Activated T-cell treated with anti-CD3 and anti-CD28 coated beads, Interleukin-2, amount 50 U/mL, for 48 hours (primary cell): ENCODE measurements around the gene CDH23.

ENCODE experiments used
- DNase-seq, 2 experiments: peaks; one replicate each; pipeline ENCODE4 v3.0.0-alpha.2; 2020

CDH23 gene

DNA sequence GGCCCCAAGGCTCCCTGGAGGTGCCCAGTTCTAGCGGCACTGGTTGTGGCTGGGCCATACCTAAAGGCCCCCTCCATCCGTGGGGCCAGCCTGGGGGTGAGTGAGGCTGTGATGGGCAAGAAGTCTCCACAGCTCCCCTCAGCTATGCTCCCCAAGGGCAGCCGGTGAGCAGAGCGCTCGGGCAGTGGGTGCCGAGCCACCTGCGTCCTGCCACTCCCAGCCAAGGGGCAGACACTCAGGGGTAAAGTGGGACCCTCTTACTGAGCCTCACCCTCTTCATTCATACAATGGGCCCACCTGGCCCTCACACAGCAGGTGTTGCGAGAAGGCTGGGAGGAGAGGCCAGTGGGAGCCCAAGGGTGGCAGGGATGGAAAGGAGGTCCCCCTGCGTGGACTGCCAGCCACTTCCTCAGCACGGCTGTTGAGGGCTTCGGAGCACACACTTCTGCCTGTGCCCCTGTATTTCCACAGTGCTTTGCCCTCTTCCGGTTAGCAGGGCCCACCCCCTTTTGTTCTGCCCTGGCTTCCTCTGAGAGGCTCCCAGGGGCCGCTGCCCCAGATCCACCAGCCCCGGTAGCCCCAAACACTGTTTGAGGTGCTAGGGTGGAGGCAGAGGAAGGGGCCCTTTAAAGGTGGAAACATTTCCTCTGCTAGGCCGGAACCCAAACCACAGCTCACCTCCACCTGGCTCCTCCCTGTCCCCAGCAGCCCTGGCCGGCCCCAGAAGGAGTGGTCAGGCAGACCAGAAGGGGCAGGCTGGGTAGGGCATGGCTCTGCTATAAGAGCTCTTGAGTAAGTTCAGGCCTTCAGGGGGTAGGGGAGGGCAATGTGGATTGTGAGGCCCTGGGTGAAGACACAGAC lies 339.2 kb downstream of the CDH23 start:
- DNase-seq = peak; percentile 73 to 76

GRCh38 chr10:71736570-71736952 lies 339.8 kb downstream of the CDH23 start:
- no peak for DNase-seq

- DNase-seq = peak in 1 of 2 experiments; percentile 61
Observed at GRCh38 chr10:71737001-71737833, 340.5 kb downstream of the CDH23 start.

- no peak for DNase-seq
Observed at GRCh38 chr10:71737834-71738197, 341.1 kb downstream of the CDH23 start.

- DNase-seq = no peak
Observed at GRCh38 chr10:71739358-71739900, 342.7 kb downstream of the CDH23 start.

GRCh38 chr10:71740069-71740653 lies 343.4 kb downstream of the CDH23 start:
- DNase-seq = peak in 1 of 2 experiments; percentile 27

- DNase-seq = no peak
Observed at GRCh38 chr10:71741029-71741428, 344.3 kb downstream of the CDH23 start.

- DNase-seq = no peak
Observed at GRCh38 chr10:71741671-71742070, 345.0 kb downstream of the CDH23 start.

DNA sequence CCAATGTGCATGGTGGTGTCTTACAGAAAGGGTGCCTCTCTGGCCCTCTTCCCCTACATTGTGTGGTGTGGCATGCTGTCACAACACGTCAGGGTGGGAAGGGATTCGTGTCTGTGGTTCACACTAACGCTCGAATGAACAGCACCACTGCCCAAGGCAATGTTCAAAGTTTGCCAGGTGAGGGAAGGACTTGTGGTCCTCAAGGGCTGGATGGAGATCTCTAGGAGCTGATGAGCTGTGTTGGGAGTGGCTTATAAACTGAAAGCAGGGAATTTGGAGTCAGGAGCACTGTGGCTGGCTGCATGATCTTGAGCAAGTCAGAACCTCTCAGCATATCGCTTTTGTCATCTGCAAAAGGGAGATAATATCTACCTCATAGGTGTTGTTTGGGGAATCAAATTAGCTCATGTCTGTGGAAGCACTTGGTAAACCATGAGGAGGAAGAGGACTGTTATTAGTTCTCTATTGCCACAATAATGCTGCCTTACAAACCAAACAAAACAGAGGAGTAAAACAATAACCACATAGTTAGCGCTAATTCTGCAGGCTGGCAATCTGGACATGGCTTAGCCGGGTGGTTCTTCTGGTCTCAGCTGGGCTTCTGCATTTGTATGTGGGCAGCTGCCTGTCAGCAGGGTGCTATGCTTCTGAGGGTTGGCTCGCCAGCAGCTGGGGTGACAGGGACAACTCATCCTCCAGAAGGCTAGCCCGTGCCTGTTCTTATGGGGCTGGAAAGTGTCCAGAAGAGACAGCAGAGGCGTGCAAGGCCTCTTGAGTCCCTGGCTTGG lies 345.8 kb downstream of the CDH23 start:
- peak in 1 of 2 experiments; percentile 47 for DNase-seq

DNA sequence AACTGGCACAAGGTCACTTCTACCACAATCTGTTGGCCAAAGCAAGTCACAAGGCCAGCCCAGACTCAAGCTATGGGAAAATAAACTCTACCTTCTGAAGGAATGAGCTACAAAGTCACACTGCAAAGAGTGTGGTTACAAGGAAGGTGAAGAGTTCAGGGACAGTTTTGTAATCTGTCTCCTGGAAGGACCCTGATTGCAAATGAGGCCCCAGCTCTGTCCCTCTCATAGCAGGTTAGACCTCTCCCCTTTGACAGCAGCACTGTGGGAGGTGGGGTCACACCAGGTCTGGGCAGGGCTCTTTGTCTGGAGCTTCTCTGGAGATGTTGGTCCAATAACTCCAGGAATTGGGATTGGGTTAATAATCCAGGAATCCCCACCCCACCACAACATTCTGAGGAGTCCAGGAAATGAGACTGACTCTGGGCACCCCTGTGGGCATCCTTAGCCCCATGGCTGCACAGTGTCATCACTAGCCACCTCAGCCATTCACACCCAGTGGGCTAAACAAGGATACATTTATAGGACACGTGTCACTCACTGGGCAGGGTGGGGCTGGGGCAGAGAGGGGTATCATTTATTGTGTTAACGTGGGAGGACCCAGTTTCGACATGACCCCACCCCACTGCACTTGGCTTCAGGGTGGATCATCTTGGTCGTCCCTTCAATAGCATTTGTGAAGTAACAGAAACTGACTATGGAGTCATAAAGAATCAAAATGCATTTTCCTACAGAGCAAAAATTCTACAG lies 346.5 kb downstream of the CDH23 start:
- DNase-seq = no peak

GRCh38 chr10:71743866-71744265 lies 347.1 kb downstream of the CDH23 start:
- DNase-seq = no peak

DNA sequence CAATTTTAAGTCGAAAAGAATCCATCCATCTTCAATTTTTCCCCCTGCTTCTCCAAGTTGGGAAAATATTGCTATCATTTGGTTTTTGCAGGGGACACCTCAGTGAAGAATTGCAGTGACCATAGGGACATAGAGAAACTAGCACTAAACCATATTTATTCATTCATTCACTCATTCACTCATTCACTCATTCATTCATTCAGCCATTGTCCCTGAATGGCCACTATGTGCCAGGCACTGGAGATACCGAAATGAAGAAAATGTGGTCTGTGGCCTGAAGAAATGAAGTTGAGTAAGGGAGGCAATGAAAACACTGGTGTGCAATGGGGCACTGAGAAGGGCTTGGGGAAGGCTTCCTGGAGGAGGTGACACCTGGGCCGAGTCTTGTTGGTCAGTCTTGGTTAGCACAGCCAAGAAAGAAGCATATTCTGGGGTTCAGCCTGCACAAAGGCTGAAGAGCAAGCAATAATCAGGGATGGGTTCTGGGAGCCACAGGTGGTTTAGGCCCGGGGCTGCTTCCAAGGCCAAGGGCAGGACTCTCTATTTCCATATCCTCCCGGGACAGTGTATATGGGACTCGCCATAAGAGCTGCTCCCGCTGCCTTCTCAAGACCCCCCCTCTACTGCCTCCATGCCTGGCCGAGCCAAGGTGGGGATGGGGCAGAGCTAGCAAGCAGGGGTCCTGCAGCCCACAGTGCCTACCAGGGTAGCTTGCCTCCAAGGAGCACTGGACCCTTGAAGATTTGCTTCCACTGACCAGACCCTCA lies 348.4 kb downstream of the CDH23 start:
- DNase-seq = no peak

DNA sequence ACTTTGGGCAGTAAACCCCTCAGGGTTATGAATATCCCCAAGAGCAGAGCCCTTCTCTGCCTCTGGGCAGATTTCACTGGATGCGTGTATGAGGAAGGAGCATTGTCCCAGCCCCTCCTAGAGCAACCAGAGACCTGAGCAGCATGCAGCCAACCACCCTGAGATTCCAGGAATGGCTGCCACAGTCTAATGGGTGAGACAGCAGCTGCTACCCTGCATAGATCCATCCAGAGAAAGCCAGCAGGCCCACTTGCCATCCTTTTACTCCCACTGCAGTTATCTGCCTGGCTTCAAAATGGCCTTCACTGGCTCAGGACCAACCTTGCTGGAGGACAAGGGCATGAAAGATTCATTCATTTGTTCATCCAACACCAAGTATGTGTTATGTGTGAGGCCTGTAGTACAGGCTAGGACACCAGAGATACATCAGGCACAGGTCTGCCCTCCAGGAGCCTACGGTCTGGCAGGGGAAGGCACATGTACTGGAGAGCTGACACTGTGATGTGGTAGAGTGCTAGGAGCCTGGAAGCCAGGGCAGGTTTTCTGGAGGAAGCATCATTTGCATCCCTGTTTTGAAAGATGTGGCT lies 349.0 kb downstream of the CDH23 start:
- peak in 1 of 2 experiments; percentile 31 for DNase-seq

DNA sequence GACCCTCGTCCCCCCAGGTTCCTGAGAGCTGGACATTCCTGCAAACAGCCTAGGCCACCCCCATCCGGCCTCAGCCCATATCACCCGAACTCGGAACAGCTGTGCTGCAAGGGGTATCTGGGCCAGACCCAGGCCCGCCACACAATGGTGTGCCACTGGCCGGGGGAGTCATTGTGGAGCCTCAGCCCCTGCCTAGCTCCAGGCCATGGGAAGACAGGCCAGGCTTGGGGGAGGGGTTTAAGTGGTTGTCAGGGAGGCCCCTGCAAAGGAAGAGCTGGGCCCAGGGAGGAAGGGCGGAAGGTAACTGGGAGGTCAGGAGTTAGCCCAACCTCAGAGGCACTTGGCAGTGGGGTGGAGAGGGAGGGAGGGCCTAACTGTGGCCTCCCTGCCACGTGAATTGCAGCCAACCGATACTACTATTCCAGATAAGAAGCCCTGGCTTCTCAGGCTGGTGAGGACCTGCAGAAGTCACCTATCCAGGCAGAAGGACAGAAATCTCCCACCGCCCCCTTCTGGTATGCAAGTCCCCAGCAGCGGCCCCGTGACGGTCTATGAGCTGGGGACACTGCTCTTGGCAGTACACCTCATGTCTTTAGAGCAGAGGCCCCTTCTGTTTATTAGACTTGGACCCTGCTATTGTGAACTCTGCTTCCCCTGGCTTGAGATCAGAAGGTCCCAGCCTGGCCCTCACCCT lies 349.8 kb downstream of the CDH23 start:
- DNase-seq = peak in 1 of 2 experiments; percentile 64

DNA sequence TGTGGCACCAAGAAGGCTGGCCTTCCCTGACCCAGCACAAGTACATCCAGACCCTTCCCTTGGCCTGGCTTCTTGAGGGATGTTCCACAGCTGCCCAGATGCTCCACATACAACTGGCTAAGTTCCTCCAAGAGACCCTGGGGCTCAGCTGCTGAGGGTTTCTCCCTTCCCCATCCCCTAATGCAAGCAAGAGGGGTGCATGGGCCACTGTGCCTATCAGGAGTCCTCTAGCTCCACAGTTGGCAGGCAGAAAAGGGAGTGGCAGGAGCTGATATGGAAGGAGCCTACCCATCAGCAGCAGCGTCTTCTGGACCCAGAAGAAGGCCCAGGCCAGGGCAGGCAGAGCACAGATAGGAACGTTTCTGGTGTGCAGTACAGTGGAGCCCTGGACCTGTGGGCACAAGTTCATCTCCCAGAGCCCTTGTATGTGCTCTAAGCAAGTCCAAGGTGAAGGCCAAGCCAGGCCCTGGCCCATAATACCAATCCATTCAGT lies 350.4 kb downstream of the CDH23 start:
- DNase-seq = no peak

DNA sequence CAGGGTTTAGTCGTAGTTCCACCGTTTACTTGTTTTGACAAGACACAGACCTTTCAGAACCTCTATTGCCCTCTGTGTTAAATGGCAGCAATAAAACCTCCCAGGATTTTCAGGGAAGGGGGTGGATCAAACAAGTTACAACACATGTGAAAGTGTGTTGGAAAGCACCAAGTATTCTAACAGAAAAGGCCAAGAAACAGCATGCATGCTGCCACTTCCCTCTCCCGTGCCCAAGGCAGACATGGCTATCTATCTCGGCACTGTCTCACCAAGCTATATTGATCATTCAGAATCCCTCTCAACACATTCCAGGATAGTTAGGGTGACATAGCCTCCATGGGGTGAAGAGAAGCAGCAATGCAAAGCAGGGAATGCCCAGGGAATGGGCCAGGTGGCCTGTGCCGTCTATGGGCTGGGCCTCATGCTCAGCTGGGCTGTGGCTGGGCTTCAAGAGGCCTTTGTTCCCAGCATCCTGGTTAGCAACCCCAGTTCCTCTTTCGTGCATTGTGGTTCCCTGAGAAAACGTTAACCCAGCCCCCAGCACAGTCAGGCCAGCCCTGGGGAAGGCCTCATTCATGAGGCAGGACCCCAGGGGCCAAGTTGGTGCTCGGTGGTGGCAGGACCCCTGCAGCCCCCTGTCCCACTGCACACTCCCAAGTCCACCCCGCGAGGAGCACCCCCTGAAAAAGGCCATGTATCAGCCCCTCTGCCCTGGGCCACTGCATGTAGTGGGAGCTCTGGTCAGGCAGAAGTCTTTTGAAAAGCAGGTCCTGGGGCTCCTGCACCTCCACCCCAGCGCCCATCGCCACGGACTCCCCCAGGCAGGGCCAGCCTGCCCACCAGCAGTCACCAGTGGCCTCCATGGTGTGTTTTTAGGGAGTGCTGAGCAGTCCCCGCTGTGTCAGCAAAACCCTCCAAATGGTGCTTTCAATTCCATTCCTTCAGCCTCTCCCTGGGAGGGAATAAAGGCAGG lies 351.1 kb downstream of the CDH23 start:
- no peak for DNase-seq

- DNase-seq = peak; percentile 78 to 85
Observed at GRCh38 chr10:71748671-71749191, 352.0 kb downstream of the CDH23 start.

GRCh38 chr10:71749396-71749795 lies 352.7 kb downstream of the CDH23 start:
- no peak for DNase-seq
